GM19238 (cell line): ENCODE data around the gene CTSZ.
"Not testable (repeated sequence)": the region's sequence is repeated elsewhere in the genome, so short reads cannot be mapped to it uniquely, and the experiment has no call there.

ENCODE experiments used
- DNase-seq: peaks from one replicate; pipeline ENCODE4 v3.0.0; 2011; ENCODE audit warnings: low spot score; ENCODE audit not compliant: insufficient read length

Gene CTSZ

GRCh38 chr20:59014680-59015389, 7.8 kb upstream of the CTSZ start:
- no peak for DNase-seq

- no peak for DNase-seq
These were observed 7.0 kb upstream of the CTSZ start for GRCh38 chr20:59013959-59014608.

GRCh38 chr20:59013031-59013951, 6.2 kb upstream of the CTSZ start:
- no peak for DNase-seq

- not testable (repeated sequence) for DNase-seq
These were observed 4.8 kb upstream of the CTSZ start for GRCh38 chr20:59011874-59012157.

GRCh38 chr20:59010995-59011873, 4.2 kb upstream of the CTSZ start:
- DNase-seq: no peak

- no peak for DNase-seq
These were observed 3.4 kb upstream of the CTSZ start for GRCh38 chr20:59010321-59010994.

GRCh38 chr20:59008715-59009336, 1.8 kb upstream of the CTSZ start:
- no peak for DNase-seq

GRCh38 chr20:59007665-59008511, 834 bp upstream of the CTSZ start:
- DNase-seq: peak; percentile 90

- DNase-seq: no peak
These were observed 739 bp downstream of the CTSZ start for GRCh38 chr20:59006167-59006863.

- DNase-seq: no peak
These were observed 1.4 kb downstream of the CTSZ start for GRCh38 chr20:59005523-59006166.

- DNase-seq: peak; percentile 86
These were observed 2.1 kb downstream of the CTSZ start for GRCh38 chr20:59004763-59005522.

- DNase-seq: no peak
These were observed 2.6 kb downstream of the CTSZ start for GRCh38 chr20:59004493-59004762.

- DNase-seq: no peak
These were observed 3.1 kb downstream of the CTSZ start for GRCh38 chr20:59003836-59004492.

GRCh38 chr20:59002874-59003399, 4.1 kb downstream of the CTSZ start:
- DNase-seq: no peak

- DNase-seq: no peak
These were observed 4.7 kb downstream of the CTSZ start for GRCh38 chr20:59002388-59002787.

GRCh38 chr20:59001449-59002171, 5.4 kb downstream of the CTSZ start:
- no peak for DNase-seq
